ENCODE measurements around the gene TC2N. TPM values are rescaled to one million over a fixed set of nuclear protein-coding genes. Genes with fewer than 3 reads are reported as not detected.

TC2N gene
- total RNA-seq, 1 experiment from 2014 or later, result 15.9 TPM

- Histone ChIP-seq H3K9me2 (ENCODE audit: insufficient read depth) (no peaks in the 10 kb centered on the region), H3K9me3 (ENCODE audit: control insufficient read depth in 1 of 2, insufficient read depth in 1 of 2, low read depth in 1 of 2, low read length in 2 of 2) (no peaks in the 10 kb centered on the region), H2AFZ (ENCODE audit: low read depth, low read length, poor library complexity, severe bottlenecking) (no peak overlapping the region), H3K27ac (ENCODE audit: low read depth, low read length) (no peak overlapping the region), H3K4me2 (ENCODE audit: low read length) (no peak overlapping the region), H3K27me3 (ENCODE audit: insufficient read depth, low read length) (no peaks in the 10 kb centered on the region), H3K36me3 (ENCODE audit: control insufficient read depth in 1 of 2, insufficient read depth in 2 of 2, low read length in 2 of 2) (no peaks in the 10 kb centered on the region), H3K4me1 (ENCODE audit: control insufficient read depth in 1 of 2, insufficient read depth in 2 of 2, low read length in 2 of 2) (no peaks in the 10 kb centered on the region), H3K79me2 (ENCODE audit: insufficient read depth, low read length) (no peaks in the 10 kb centered on the region), H3K9ac (ENCODE audit: low read length) (no peak overlapping the region), H3K4me3 (replicated peaks in 1 of 2; ENCODE audit: low read depth in 1 of 2, low read length in 2 of 2) (no peak overlapping the region), H4K20me1 (ENCODE audit: insufficient read depth) (no peaks in the 10 kb centered on the region)
- ATAC-seq, result no peak
- CTCF ChIA-PET, result no interaction called here
- POLR2A ChIA-PET, result no interaction called here
- intact Hi-C loops (cut with micrococcal nuclease), result no loop called here
- TF ChIP-seq POLR2A (IDR thresholded peaks at IDR 0.05; ENCODE audit: borderline replicate concordance, extremely low read depth, insufficient read depth, insufficient read length) (no peak), FOSL1 (IDR thresholded peaks at IDR 0.05; ENCODE audit: low read depth) (no peak), SIN3A (IDR thresholded peaks at IDR 0.05; ENCODE audit: low read depth) (no peak), ELF1 (IDR thresholded peaks at IDR 0.05; ENCODE audit: borderline replicate concordance, low read depth) (no peak), EZH2 (IDR thresholded peaks at IDR 0.05) (no peak), YY1 (IDR thresholded peaks at IDR 0.05; ENCODE audit: extremely low read depth, insufficient replicate concordance, low read depth, low read length) (no peak), SRF (IDR thresholded peaks at IDR 0.05; ENCODE audit: low read depth) (no peak), MAX (IDR thresholded peaks at IDR 0.05) (no peak), CBX3 (IDR thresholded peaks at IDR 0.05; ENCODE audit: low read depth) (no peak), TCF7L2 (IDR thresholded peaks at IDR 0.05; ENCODE audit: borderline replicate concordance, extremely low read depth, insufficient read depth, insufficient read length) (no peak), JUND (IDR thresholded peaks at IDR 0.05) (no peak), ZBTB33 (IDR thresholded peaks at IDR 0.05; ENCODE audit: extremely low read depth, insufficient replicate concordance, low read length) (no peak), CTCF (IDR thresholded peaks at IDR 0.05 in 2 of 3, conservative IDR thresholded peaks at IDR 0.05 in 1 of 3; ENCODE audit: borderline replicate concordance in 1 of 3, insufficient read depth in 1 of 3, low read depth in 2 of 3, low read length in 2 of 3) (no peak), EZH2phosphoT487 (IDR thresholded peaks at IDR 0.05; ENCODE audit: borderline replicate concordance) (no peak), SP1 (IDR thresholded peaks at IDR 0.05; ENCODE audit: low read depth) (no peak), CEBPB (IDR thresholded peaks at IDR 0.05; ENCODE audit: low read depth) (no peak), POLR2AphosphoS5 (IDR thresholded peaks at IDR 0.05; ENCODE audit: low read depth, low read length) (no peak)
- no peak for DNase-seq (ENCODE audit: low read depth, low spot score)
- BruUV-seq (replicated peaks), result no TSS peak
- RAD21 ChIA-PET (ENCODE audit: low non-redundant PET in 1 of 2, low total read pairs in 2 of 2, uncharacterized antibody in 2 of 2, unreplicated experiment in 2 of 2), result no interaction called here
Measured at GRCh38 chr14:91844029-91844428, 23.3 kb downstream of the TC2N start.
